Activated T-helper 9 cell treated with anti-CD3 and anti-CD28 coated beads, Interleukin-2, amount 50 U/mL, for 16 hours (primary cell): Measurements from ENCODE around the gene PTX4.

Source experiments
- DNase-seq: peaks from one replicate; pipeline ENCODE4 v3.0.0-alpha.2; 2020; ENCODE audit warnings: low read depth

The PTX4 gene

GRCh38 chr16:1488619-1489018, at the start of gene PTX4:
Gene PTX4, minus strand, starts transcription at chr16:1488944. Its CDS starts 35 bp downstream, at chr16:1488909.
- DNase-seq, result no peak

- no peak for DNase-seq
Measured at GRCh38 chr16:1537763-1538289, 49.1 kb upstream of the PTX4 start.

DNA sequence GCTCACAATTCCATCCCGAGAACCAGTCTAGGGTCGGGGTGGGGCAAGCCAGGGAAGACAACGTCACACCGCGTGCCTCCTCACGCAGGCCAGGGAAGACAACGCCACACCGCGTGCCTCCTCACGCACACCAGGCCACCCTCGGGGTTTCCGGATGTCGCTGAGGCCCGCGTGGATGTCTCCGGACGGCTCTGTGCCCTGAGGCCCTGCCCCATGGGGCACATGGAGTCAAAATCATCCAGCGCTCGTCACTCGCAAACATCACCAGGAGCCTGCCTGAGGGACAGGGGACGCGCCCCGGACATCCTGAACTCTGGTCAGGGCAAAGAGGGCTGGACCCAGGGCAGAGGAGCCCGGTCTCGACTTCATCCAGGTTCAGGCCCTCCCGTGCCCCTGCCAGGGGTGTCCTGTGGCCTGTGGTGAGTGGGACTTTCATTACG, 48.4 kb upstream of the PTX4 start:
- no peak for DNase-seq

DNA sequence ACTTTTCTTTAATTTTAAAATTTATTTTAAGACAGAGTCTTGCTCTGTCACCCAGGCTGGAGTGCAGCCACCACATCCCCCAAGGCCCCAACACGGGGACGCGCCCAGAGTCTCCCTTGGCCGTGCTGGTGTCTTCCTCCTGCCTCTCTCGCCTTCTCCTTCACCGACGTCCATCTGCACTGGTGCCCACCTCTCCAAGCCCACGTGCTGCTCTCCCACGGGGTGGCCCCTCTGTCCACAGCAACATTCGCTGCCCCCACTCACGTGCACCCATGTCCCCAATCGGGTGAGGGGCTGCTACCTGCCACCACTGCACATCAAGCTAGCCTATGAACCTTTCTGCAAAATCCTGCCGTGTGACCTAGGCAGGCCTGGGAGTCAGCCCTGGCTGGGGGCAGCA, 47.9 kb upstream of the PTX4 start:
- DNase-seq, result no peak

DNA sequence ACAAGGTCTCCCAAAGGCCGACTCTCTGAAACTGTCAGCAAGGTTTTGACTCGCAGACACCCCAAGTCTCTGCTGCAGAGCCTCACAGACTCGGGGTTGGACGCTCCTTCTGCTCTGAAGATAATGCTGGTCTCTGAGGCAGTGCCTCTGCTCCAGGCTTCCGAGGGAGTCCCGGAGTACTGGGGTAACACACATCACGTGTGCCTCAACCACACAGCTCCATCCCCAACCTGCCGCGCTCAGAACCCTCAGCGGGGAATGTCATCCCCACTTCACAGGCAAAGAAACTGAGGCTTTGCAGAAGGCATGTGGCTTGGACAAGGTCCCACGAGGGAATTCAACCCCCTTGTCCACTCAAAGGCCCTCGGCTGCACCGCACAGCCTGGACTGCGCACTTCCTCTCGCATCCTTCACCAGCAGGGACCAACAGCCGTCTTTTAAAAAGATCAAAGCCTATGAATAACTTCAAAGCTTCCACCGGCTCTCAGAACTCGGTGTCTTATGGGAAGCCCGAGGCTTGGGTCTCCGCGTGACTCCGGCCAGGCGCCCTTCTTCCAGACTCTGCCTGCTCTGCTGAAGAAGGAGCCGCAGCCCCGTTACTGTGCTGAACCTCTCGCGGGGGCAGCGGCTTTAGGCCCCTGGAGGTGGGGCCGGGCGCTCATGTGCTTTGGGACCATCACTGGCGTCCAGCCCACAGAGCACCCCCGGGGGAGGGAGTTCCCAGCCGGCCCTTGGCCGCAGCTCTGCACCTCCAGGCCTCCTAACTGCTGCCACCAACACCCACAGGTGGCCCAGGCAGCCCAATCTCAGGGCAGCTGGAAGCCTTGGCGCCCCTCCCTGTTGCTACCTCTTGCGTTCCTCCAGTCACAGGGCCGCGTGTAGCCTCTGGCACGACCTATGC, 46.9 kb upstream of the PTX4 start:
- no peak for DNase-seq

DNA sequence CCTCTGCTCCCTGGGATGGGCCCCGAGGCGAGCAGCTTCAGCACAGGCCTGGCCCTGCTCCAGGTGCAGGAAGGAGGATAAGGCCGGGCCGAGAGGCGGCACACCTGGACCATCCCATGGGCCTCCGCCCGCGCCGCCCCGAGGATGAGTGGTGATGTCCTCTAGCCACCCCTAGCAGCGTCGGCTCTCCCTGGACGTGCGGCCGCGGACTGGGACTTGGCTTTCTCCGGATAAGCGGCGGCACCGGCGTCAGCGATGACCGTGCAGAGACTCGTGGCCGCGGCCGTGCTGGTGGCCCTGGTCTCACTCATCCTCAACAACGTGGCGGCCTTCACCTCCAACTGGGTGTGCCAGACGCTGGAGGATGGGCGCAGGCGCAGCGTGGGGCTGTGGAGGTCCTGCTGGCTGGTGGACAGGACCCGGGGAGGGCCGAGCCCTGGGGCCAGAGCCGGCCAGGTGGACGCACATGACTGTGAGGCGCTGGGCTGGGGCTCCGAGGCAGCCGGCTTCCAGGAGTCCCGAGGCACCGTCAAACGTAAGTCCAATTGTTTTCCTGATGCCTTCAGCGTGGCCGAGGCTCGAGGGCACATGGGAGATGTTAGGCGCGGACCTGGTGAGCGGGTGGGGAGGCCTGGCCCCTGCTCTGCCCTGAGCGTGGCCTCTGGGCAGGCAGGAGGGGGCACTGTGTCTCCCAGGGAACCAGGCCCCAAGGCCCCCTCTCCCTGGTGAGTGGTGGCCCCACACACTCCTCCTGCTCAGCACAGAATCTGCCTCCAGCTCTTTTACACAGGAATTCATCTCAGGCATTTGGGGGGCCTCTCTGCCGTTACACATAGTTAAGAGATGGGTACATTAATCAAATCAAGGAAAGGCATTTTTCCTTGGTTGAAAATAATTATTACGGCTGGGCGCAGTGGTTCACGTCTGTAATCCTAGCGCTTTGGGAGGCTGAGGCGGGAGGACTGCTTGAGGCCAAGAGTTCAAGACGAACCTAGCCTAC, 45.6 kb upstream of the PTX4 start:
- no peak for DNase-seq

- no peak for DNase-seq
Measured at GRCh38 chr16:1533443-1533951, 44.8 kb upstream of the PTX4 start, which contains the start of gene TMEM204. Gene TMEM204, plus strand, starts transcription at chr16:1533666. Its CDS starts 610 bp downstream, at chr16:1534276.

DNA sequence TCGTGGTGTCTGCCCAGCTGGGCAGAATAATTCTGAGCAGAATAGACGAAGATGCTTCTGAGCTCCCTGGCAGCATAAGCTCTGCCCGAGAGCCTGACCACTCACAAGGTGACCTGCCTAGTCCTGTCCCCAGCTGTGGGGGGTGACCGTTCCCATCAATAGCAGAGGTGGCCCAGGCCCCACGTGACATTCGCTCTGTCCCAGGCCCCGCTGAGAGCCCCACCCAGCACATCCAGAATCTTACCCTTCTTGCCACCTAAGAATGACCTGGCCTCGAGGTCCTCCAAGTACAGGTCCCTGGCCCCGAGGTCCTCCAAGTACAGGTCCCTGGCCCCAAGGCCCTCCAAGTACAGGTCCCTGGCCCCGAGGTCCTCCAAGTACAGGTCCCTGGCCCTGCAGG, 44.0 kb upstream of the PTX4 start:
- no peak for DNase-seq

GRCh38 chr16:1532081-1532760, 43.5 kb upstream of the PTX4 start:
- DNase-seq, result no peak

- DNase-seq, result no peak
Measured at GRCh38 chr16:1531638-1531910, 42.8 kb upstream of the PTX4 start.

DNA sequence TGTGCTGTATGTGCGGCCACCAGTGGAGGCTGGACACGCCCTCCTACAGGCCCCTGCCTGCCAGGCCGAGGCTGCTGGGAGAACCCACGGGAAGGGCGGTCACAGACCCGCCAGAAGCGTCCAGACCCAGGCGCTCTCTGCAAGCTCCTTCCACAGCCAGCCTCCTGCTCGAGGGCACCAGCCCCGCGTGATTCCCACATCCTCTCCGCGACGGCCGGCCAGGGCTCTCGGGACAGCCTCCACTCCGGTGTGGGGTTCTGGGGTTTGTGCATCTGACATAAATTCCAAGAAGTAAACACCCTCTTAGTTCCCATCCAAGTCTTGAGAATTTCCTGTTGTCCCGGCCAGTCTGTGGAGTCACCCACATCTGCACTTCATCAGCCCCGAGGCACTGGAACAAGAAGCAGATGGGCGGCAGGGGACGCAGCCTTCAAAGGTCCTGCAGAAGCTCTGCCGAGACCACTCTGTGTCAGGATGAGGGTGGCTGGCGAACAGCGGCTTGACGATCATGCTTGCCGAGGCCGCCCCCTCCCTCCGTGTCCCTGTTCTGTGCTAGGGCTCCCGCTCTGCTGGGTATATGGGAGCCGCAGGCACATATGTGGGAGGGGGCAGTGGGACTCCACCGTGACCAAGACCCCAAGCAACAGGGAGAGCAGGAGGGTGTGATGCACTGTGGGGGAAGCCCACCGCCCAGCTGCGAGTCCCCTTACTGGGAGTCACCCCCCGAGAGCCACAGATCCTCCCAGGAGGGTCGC, 42.3 kb upstream of the PTX4 start:
- no peak for DNase-seq

GRCh38 chr16:1530349-1530882, 41.7 kb upstream of the PTX4 start:
- DNase-seq, result no peak

DNA sequence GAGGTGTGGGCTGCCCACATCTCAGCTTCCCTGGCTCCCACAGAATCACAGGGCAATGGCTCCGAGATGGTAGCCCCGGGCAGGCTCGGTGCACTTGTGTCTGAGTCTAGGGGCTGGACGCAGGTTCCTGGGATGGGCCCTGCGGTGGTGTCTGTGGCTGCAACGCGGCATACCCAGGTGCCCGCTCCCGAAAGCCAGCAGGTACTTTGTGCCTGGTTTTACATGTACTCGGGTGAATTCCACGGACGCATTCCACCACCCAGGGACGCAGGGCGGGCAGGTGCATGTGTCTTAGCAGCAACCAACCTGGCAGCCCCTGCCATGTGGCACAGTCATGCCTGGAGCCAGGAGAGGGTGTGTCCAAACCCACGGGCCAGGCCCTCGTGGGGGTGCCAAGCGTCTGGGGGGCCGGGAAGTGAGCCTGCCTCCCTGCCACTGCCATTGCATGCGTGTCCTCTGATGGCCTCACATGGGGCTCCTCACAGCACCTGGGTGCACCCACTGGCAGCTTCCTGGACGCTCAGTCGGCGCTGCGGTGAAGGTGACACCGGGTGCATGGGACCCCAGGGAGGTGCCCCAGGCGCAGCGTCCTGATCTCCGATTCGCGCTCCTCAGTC, 40.3 kb upstream of the PTX4 start:
- no peak for DNase-seq

- DNase-seq, result no peak
Measured at GRCh38 chr16:1527836-1528811, 39.4 kb upstream of the PTX4 start.

GRCh38 chr16:1526608-1527555, 38.1 kb upstream of the PTX4 start:
- no peak for DNase-seq

GRCh38 chr16:1525871-1526607, 37.3 kb upstream of the PTX4 start:
- DNase-seq, result no peak

GRCh38 chr16:1524366-1524765, 35.6 kb upstream of the PTX4 start:
- DNase-seq, result no peak
